WTC11 (cell line): Measurements from ENCODE around the gene SASH3. TPM values are rescaled to one million over a fixed set of nuclear protein-coding genes. Genes with fewer than 3 reads are reported as not detected.

Experiments
- ATAC-seq: fragments of 200-7000 bp; cut with Tn5 transposase; 2 replicates; pipeline ENCODE4 v1.10.0; 2021; ENCODE audit warnings: mild to moderate bottlenecking, moderate library complexity
- CTCF ChIA-PET: fragments of 300-600 bp; sonication (Branson Sonifier 250); formaldehyde crosslinking; loops from one replicate; lab custom pipeline; 2021; ENCODE audit warnings: antibody characterized with exemption; lab: Charles Lee
- POLR2A ChIA-PET: fragments of 350-600 bp; sonication (Branson Sonifier 250); formaldehyde crosslinking; loops from one replicate; lab custom pipeline; 2021; ENCODE audit warnings: antibody characterized with exemption; lab: Charles Lee
- DNase-seq: peaks from one replicate; pipeline ENCODE4 v3.0.0; 2021; ENCODE audit warnings: low spot score
- H3K27ac Mint-ChIP-seq: 2 replicates; pipeline ENCODE4 v1.8.0; 2021; ENCODE audit warnings: mixed read lengths
- H3K27me3 Mint-ChIP-seq: 2 replicates; pipeline ENCODE4 v1.8.0; 2021; ENCODE audit warnings: low read depth, mild to moderate bottlenecking, moderate library complexity, mixed read lengths
- H3K36me3 Mint-ChIP-seq: 2 replicates; pipeline ENCODE4 v1.8.0; 2021; ENCODE audit warnings: mixed read lengths
- H3K4me1 Mint-ChIP-seq: 2 replicates; pipeline ENCODE4 v1.8.0; 2022; ENCODE audit warnings: mixed read lengths
- H3K4me3 Mint-ChIP-seq: 2 replicates; pipeline ENCODE4 v1.8.0; 2021; ENCODE audit warnings: mild to moderate bottlenecking, moderate library complexity, mixed read lengths
- H3K9me3 Mint-ChIP-seq: 2 replicates; pipeline ENCODE4 v1.8.0; 2021; ENCODE audit warnings: mixed read lengths
- ATF6 ChIP-seq: sonication (generic); formaldehyde crosslinking; IDR thresholded peaks from 2 replicates; pipeline ENCODE4 v1.8.1; 2023; ENCODE audit warnings: mild to moderate bottlenecking, missing genetic modification reagents
- FOXP4 ChIP-seq: sonication (generic); formaldehyde crosslinking; IDR thresholded peaks from 2 replicates; pipeline ENCODE4 v1.8.0; 2022; ENCODE audit warnings: mild to moderate bottlenecking, missing genetic modification reagents
- GTF2I ChIP-seq: fragments of 250-450 bp; sonication (Bioruptor Pico); conservative IDR thresholded peaks from 2 replicates; pipeline ENCODE4 v1.4.0; 2021; ENCODE audit warnings: mild to moderate bottlenecking
- IRF2 ChIP-seq: sonication (generic); formaldehyde crosslinking; IDR thresholded peaks from 2 replicates; pipeline ENCODE4 v1.8.0; 2022; ENCODE audit warnings: low read depth, missing genetic modification reagents, borderline replicate concordance
- NFE2L1 ChIP-seq: sonication (generic); formaldehyde crosslinking; IDR thresholded peaks from 2 replicates; pipeline ENCODE4 v1.8.1; 2023; ENCODE audit warnings: missing genetic modification reagents
- NR2C2 ChIP-seq: sonication (generic); formaldehyde crosslinking; IDR thresholded peaks from 2 replicates; pipeline ENCODE4 v1.8.0; 2022; ENCODE audit warnings: mild to moderate bottlenecking, missing genetic modification reagents
- PRRX2 ChIP-seq: fragments of 250-450 bp; sonication (Bioruptor Pico); IDR thresholded peaks from 2 replicates; pipeline ENCODE4 v1.8.0; 2021; ENCODE audit warnings: mild to moderate bottlenecking
- SOX15 ChIP-seq: fragments of 250-450 bp; sonication (Bioruptor Pico); IDR thresholded peaks from 2 replicates; pipeline ENCODE4 v1.9.0; 2021; ENCODE audit warnings: mild to moderate bottlenecking
- USF2 ChIP-seq: sonication (generic); formaldehyde crosslinking; IDR thresholded peaks from 2 replicates; pipeline ENCODE4 v1.8.1; 2023; ENCODE audit warnings: mild to moderate bottlenecking, missing genetic modification reagents, moderate library complexity
- ZNF532 ChIP-seq: fragments of 250-450 bp; sonication (Bioruptor Pico); IDR thresholded peaks from 2 replicates; pipeline ENCODE4 v1.9.0; 2021; ENCODE audit warnings: mild to moderate bottlenecking, borderline replicate concordance
- total RNA-seq: library from RNA; stranded (reverse); gene quantifications from 3 replicates; pipeline ENCODE4 v1.2.3, GENCODE V29; 2021
- TF ChIP-seq, protein P1 (sequence below): fragments of 250-450 bp; sonication (Bioruptor Pico); IDR thresholded peaks from 2 replicates; pipeline ENCODE4 v1.9.0; 2021; ENCODE audit warnings: mild to moderate bottlenecking
- TF ChIP-seq, protein P2 (sequence below): sonication (generic); formaldehyde crosslinking; IDR thresholded peaks from 2 replicates; pipeline ENCODE4 v1.8.1; 2022; ENCODE audit warnings: low read depth, mild to moderate bottlenecking, moderate library complexity, missing genetic modification reagents, borderline replicate concordance
- TF ChIP-seq, protein P3 (sequence below): fragments of 250-450 bp; sonication (Bioruptor Pico); IDR thresholded peaks from 2 replicates; pipeline ENCODE4 v1.9.0; 2021; ENCODE audit warnings: moderate library complexity, mild to moderate bottlenecking, inconsistent platforms, borderline replicate concordance
- TF ChIP-seq, protein P4 (sequence below): sonication (generic); formaldehyde crosslinking; IDR thresholded peaks from 2 replicates; pipeline ENCODE4 v1.8.0; 2022; ENCODE audit warnings: mild to moderate bottlenecking, missing genetic modification reagents

The SASH3 gene
- total RNA-seq, 1 experiment from 2014 or later: 0.22 TPM

DNA sequence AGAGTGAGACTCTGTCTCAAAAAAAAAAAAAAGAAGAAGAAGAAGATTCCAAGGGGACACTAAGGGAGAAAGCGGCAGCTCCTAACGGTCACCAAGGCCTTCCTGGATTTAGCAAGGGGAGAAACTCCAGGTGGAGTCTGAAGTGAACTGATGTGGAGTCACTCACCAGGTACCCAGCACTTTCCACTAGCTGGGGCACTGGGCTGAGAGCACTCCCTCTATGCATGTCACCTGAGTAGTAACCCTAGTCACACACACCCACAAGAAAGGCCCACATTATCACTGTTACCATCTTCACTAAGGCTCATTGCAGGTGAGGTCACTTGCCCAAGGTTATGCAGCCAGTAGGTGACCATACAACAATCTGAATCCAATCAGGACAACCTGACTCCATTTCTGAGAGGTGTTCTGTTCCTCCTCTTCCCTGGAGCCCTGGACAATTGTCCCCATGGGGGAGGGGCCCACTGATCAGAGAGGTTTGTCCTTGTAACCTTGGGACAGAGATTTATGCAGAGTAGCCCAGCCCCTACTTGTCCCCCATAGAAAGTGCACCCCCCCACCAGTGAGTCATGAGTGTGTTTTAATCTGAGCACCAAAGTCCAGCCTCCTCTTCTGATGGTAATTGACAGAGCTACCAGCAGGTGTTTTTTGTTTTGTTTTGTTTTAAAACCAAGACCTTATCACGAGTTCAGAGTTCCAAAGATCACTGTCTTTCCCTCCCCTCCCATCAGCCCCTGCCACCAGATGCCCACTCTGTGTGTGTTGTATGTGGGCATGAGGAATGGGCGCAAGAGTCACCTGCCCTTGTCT lies 5.9 kb upstream of the SASH3 start (continued):
- TF ChIP-seq FOXP4 (CRISPR knock-in tag) (no peak), NR2C2 (CRISPR knock-in tag) (no peak), GTF2I (CRISPR knock-in tag) (no peak), PRRX2 (CRISPR knock-in tag) (no peak), USF2 (CRISPR knock-in tag) (no peak), ZNF532 (CRISPR knock-in tag) (no peak), NFE2L1 (CRISPR knock-in tag) (no peak), ATF6 (CRISPR knock-in tag) (no peak), SOX15 (CRISPR knock-in tag) (no peak)
- TF ChIP-seq, protein P1, sequence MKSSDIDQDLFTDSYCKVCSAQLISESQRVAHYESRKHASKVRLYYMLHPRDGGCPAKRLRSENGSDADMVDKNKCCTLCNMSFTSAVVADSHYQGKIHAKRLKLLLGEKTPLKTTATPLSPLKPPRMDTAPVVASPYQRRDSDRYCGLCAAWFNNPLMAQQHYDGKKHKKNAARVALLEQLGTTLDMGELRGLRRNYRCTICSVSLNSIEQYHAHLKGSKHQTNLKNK: no peak

GRCh38 chrX:129777218-129778030 lies 2.3 kb upstream of the SASH3 start:
- ChIA-PET POLR2A (no interaction called here), CTCF (interaction anchor here (0.7 kb wide), 1 partner anchor 21 kb away, joined by 3 read pairs; no protein-coding TSS in a partner anchor)
- H3K4me3 Mint-ChIP-seq: no peak overlapping the region
- DNase-seq: no peak
- no peak for ATAC-seq
- H3K4me1 Mint-ChIP-seq: peaks cover 10% of the 10 kb centered on the region
- no peaks in the 10 kb centered on the region for H3K9me3 Mint-ChIP-seq
- peaks cover 2% of the 10 kb centered on the region; the same call in 1 of the 2 replicates for H3K27me3 Mint-ChIP-seq
- H3K27ac Mint-ChIP-seq: no peak overlapping the region
- TF ChIP-seq, protein P2, sequence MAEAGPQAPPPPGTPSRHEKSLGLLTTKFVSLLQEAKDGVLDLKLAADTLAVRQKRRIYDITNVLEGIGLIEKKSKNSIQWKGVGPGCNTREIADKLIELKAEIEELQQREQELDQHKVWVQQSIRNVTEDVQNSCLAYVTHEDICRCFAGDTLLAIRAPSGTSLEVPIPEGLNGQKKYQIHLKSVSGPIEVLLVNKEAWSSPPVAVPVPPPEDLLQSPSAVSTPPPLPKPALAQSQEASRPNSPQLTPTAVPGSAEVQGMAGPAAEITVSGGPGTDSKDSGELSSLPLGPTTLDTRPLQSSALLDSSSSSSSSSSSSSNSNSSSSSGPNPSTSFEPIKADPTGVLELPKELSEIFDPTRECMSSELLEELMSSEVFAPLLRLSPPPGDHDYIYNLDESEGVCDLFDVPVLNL (CRISPR knock-in tag): no peak
- TF ChIP-seq, protein P3, sequence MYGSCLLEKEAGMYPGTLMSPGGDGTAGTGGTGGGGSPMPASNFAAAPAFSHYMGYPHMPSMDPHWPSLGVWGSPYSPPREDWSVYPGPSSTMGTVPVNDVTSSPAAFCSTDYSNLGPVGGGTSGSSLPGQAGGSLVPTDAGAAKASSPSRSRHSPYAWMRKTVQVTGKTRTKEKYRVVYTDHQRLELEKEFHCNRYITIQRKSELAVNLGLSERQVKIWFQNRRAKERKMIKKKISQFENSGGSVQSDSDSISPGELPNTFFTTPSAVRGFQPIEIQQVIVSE: no peak
- TF ChIP-seq, protein P4, sequence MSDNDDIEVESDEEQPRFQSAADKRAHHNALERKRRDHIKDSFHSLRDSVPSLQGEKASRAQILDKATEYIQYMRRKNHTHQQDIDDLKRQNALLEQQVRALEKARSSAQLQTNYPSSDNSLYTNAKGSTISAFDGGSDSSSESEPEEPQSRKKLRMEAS (CRISPR knock-in tag): no peak
- TF ChIP-seq IRF2 (CRISPR knock-in tag): no peak
- TF ChIP-seq PRRX2 (CRISPR knock-in tag): no peak
- H3K36me3 Mint-ChIP-seq: no peaks in the 10 kb centered on the region
